ENCODE measurements around the gene FAM83D.

The FAM83D gene

GRCh38 chr20:38903335-38903734 lies 22.9 kb upstream of the FAM83D start:
- no peak overlapping the region for H3K27ac ChIP-seq (ENCODE audit: poor library complexity, severe bottlenecking)
- no peaks in the 10 kb centered on the region for H3K4me1 ChIP-seq (ENCODE audit: insufficient read depth, poor library complexity, severe bottlenecking)
- peaks cover under 1% of the 10 kb centered on the region for H3K27me3 ChIP-seq (ENCODE audit: insufficient read depth, poor library complexity, severe bottlenecking)
- H3K4me3 ChIP-seq (ENCODE audit: severe bottlenecking) = no peak overlapping the region
- ATAC-seq (ENCODE audit: low read depth) (no peak), DNase-seq (ENCODE audit: low spot score) (no peak)
- no peaks in the 10 kb centered on the region for H3K36me3 ChIP-seq (ENCODE audit: low read depth)
- no peak for TF ChIP-seq CTCF (IDR thresholded peaks at IDR 0.05; ENCODE audit: poor library complexity, severe bottlenecking)
- peaks cover 4% of the 10 kb centered on the region for H3K9me3 ChIP-seq (ENCODE audit: severe bottlenecking)

GRCh38 chr20:38905375-38905774 lies 20.8 kb upstream of the FAM83D start:
- no peaks in the 10 kb centered on the region for H3K4me1 ChIP-seq (ENCODE audit: insufficient read depth, poor library complexity, severe bottlenecking)
- no peak for TF ChIP-seq CTCF (IDR thresholded peaks at IDR 0.05; ENCODE audit: poor library complexity, severe bottlenecking)
- no peak overlapping the region for H3K27ac ChIP-seq (ENCODE audit: poor library complexity, severe bottlenecking)
- DNase-seq (ENCODE audit: low spot score) (no peak), ATAC-seq (ENCODE audit: low read depth) (peak; percentile 35; the same call in 2 of the 3 replicates)
- H3K36me3 ChIP-seq (ENCODE audit: low read depth) = no peaks in the 10 kb centered on the region
- no peaks in the 10 kb centered on the region for H3K27me3 ChIP-seq (ENCODE audit: insufficient read depth, poor library complexity, severe bottlenecking)
- peaks cover 4% of the 10 kb centered on the region for H3K9me3 ChIP-seq (ENCODE audit: severe bottlenecking)
- no peak overlapping the region for H3K4me3 ChIP-seq (ENCODE audit: severe bottlenecking)

- no peaks in the 10 kb centered on the region for H3K27me3 ChIP-seq (ENCODE audit: insufficient read depth, poor library complexity, severe bottlenecking)
- H3K4me1 ChIP-seq (ENCODE audit: insufficient read depth, poor library complexity, severe bottlenecking) = no peaks in the 10 kb centered on the region
- no peak for TF ChIP-seq CTCF (IDR thresholded peaks at IDR 0.05; ENCODE audit: poor library complexity, severe bottlenecking)
- no peaks in the 10 kb centered on the region for H3K36me3 ChIP-seq (ENCODE audit: low read depth)
- H3K4me3 ChIP-seq (ENCODE audit: severe bottlenecking) = no peak overlapping the region
- ATAC-seq (ENCODE audit: low read depth) = no peak; the same call in 2 of the 3 replicates
- no peak for DNase-seq (ENCODE audit: low spot score)
- peaks cover 4% of the 10 kb centered on the region for H3K9me3 ChIP-seq (ENCODE audit: severe bottlenecking)
- no peak overlapping the region for H3K27ac ChIP-seq (ENCODE audit: poor library complexity, severe bottlenecking)
These were observed 18.1 kb upstream of the FAM83D start for GRCh38 chr20:38907918-38908677.

GRCh38 chr20:38915355-38915754 lies 10.9 kb upstream of the FAM83D start:
- TF ChIP-seq CTCF (IDR thresholded peaks at IDR 0.05; ENCODE audit: poor library complexity, severe bottlenecking) = no peak
- no peak for ATAC-seq (ENCODE audit: low read depth)
- no peaks in the 10 kb centered on the region for H3K36me3 ChIP-seq (ENCODE audit: low read depth)

GRCh38 chr20:38917657-38918056 lies 8.6 kb upstream of the FAM83D start:
- H3K36me3 ChIP-seq (ENCODE audit: low read depth) = no peaks in the 10 kb centered on the region
- no peak for TF ChIP-seq CTCF (IDR thresholded peaks at IDR 0.05; ENCODE audit: poor library complexity, severe bottlenecking)

More at GRCh38 chr20:38915355-38915754, 10.9 kb upstream of the FAM83D start:
- DNase-seq (ENCODE audit: low spot score) = no peak
- Histone ChIP-seq H3K4me1 (ENCODE audit: insufficient read depth, poor library complexity, severe bottlenecking) (no peaks in the 10 kb centered on the region), H3K27me3 (ENCODE audit: insufficient read depth, poor library complexity, severe bottlenecking) (no peaks in the 10 kb centered on the region), H3K27ac (ENCODE audit: poor library complexity, severe bottlenecking) (no peak overlapping the region), H3K4me3 (ENCODE audit: severe bottlenecking) (no peak overlapping the region), H3K9me3 (ENCODE audit: severe bottlenecking) (no peaks in the 10 kb centered on the region)

More at GRCh38 chr20:38917657-38918056, 8.6 kb upstream of the FAM83D start:
- ATAC-seq (ENCODE audit: low read depth) (no peak), DNase-seq (ENCODE audit: low spot score) (no peak)
- H3K27ac ChIP-seq (ENCODE audit: poor library complexity, severe bottlenecking) = no peak overlapping the region
- no peak overlapping the region for H3K4me3 ChIP-seq (ENCODE audit: severe bottlenecking)
- no peaks in the 10 kb centered on the region for H3K9me3 ChIP-seq (ENCODE audit: severe bottlenecking)
- H3K4me1 ChIP-seq (ENCODE audit: insufficient read depth, poor library complexity, severe bottlenecking) = no peaks in the 10 kb centered on the region
- H3K27me3 ChIP-seq (ENCODE audit: insufficient read depth, poor library complexity, severe bottlenecking) = peaks cover 5% of the 10 kb centered on the region
